Effector memory CD4-positive, alpha-beta T cell (primary cell): ENCODE results near the gene STOM.

ENCODE experiments used
- DNase-seq, 3 donors: peaks; one replicate each; pipeline ENCODE4 v3.0.0-alpha.2; 2020
- H3K27ac ChIP-seq: 2 replicates; pipeline ENCODE4 v1.7.0; 2013; ENCODE audit warnings: mild to moderate bottlenecking, low read length, moderate library complexity; ENCODE audit not compliant: insufficient read depth, poor library complexity, severe bottlenecking
- H3K27me3 ChIP-seq: replicated peaks from 2 replicates; pipeline ENCODE4 v1.7.0; 2013; ENCODE audit warnings: mild to moderate bottlenecking, low read length; ENCODE audit not compliant: insufficient read depth, control insufficient read depth, poor library complexity, severe bottlenecking
- H3K36me3 ChIP-seq: 2 replicates; pipeline ENCODE4 v1.7.0; 2013; ENCODE audit warnings: mild to moderate bottlenecking, low read length, moderate library complexity; ENCODE audit not compliant: control insufficient read depth, insufficient read depth
- H3K4me1 ChIP-seq: 2 replicates; pipeline ENCODE4 v1.7.0; 2013; ENCODE audit warnings: low read length, mild to moderate bottlenecking; ENCODE audit not compliant: control insufficient read depth, insufficient read depth, poor library complexity, severe bottlenecking
- H3K4me3 ChIP-seq: 2 replicates; pipeline ENCODE4 v1.7.0; 2013; ENCODE audit warnings: low read length, low read depth, mild to moderate bottlenecking; ENCODE audit not compliant: insufficient read depth, poor library complexity, severe bottlenecking
- H3K9me3 ChIP-seq: 2 replicates; pipeline ENCODE4 v1.7.0; 2013; ENCODE audit warnings: mild to moderate bottlenecking, low read length, moderate library complexity; ENCODE audit not compliant: control insufficient read depth

STOM gene

GRCh38 chr9:121362813-121363621, 7.0 kb downstream of the STOM start:
- Histone ChIP-seq H3K4me3 (no peak overlapping the region), H3K4me1 (no peaks in the 10 kb centered on the region), H3K27ac (no peak overlapping the region), H3K9me3 (no peaks in the 10 kb centered on the region), H3K27me3 (no peaks in the 10 kb centered on the region), H3K36me3 (no peaks in the 10 kb centered on the region)
- no peak for DNase-seq

GRCh38 chr9:121360601-121361374, 9.3 kb downstream of the STOM start:
- H3K27me3 ChIP-seq, result no peaks in the 10 kb centered on the region
- no peak overlapping the region for H3K4me3 ChIP-seq
- DNase-seq, result no peak
- H3K27ac ChIP-seq, result no peak overlapping the region
- H3K36me3 ChIP-seq, result no peaks in the 10 kb centered on the region
- H3K9me3 ChIP-seq, result no peaks in the 10 kb centered on the region
- H3K4me1 ChIP-seq, result no peaks in the 10 kb centered on the region

GRCh38 chr9:121359351-121360294, 10.4 kb downstream of the STOM start:
- H3K4me3 ChIP-seq, result no peak overlapping the region
- peak overlapping the region; percentile 15 for H3K27ac ChIP-seq
- no peaks in the 10 kb centered on the region for H3K36me3 ChIP-seq
- no peaks in the 10 kb centered on the region for H3K4me1 ChIP-seq
- H3K9me3 ChIP-seq, result no peaks in the 10 kb centered on the region
- DNase-seq, result no peak
- no peaks in the 10 kb centered on the region for H3K27me3 ChIP-seq

DNA sequence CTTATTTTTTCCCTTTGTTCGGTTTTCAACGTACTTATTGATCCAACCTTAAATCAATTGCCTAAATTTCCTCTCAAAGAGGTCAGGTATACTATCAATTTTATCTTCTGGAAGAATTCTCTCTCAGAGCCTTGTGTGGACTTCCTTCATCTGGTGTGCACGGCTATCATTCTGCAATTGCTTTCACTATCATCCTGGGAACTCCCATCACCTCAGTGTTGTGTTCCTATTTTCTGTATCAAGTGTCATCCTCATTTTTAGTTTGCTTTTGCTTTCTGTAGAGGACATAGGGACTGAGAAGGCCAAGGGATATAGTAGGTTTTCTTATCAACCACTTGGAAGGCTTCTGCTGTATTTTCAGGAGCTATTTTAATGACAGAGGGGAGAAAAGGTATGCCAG, 11.3 kb downstream of the STOM start:
- no peak overlapping the region for H3K4me3 ChIP-seq
- H3K9me3 ChIP-seq, result no peaks in the 10 kb centered on the region
- no peaks in the 10 kb centered on the region for H3K4me1 ChIP-seq
- peak overlapping the region; percentile 15 for H3K27ac ChIP-seq
- H3K27me3 ChIP-seq, result no peaks in the 10 kb centered on the region
- DNase-seq, result no peak
- no peaks in the 10 kb centered on the region for H3K36me3 ChIP-seq

DNA sequence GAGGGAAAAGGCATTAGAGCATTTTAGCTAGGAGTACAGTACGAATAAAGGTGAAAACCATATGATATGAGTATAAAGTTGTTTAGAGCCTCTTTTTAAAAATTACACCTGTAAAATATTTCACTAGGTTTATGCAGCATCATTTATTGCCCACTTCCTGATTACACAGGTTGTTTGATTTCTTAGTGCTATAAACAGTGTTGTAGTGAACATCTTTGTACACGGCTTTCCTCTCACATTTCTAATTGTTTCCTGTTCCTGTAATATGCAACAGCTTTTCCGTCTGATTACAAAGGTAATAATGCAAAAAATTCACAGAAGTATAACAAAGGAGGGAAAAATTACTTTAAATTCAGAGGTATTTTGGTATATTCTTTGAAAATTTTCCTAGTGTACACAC, 13.0 kb downstream of the STOM start:
- Histone ChIP-seq H3K36me3 (no peaks in the 10 kb centered on the region), H3K4me3 (no peak overlapping the region), H3K27me3 (no peaks in the 10 kb centered on the region), H3K9me3 (no peaks in the 10 kb centered on the region), H3K27ac (no peak overlapping the region), H3K4me1 (no peaks in the 10 kb centered on the region)
- no peak for DNase-seq

GRCh38 chr9:121354762-121355161, 15.3 kb downstream of the STOM start:
- Histone ChIP-seq H3K27me3 (no peaks in the 10 kb centered on the region), H3K9me3 (no peaks in the 10 kb centered on the region), H3K27ac (no peak overlapping the region), H3K4me1 (no peaks in the 10 kb centered on the region), H3K4me3 (no peak overlapping the region), H3K36me3 (no peaks in the 10 kb centered on the region)
- no peak for DNase-seq

DNA sequence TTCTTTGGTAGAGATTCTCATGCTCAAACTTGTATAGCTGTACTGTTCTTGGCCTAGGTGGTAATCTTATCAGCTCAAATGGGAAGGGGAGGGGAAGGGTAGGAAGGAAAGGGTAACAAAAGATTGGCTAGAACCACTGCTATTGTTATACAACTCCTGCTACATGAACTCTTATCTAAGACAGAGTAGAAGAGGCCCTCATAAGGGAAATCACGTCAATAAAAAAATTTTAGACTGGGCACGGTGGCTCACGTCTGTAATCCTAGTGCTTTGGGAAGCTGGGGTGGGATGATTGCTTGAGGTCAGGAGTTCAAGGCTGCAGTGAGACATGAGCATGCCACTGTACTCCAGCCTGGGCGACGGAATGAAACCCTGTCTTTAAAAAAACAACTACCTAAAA, 15.9 kb downstream of the STOM start:
- Histone ChIP-seq H3K4me3 (no peak overlapping the region), H3K36me3 (peaks cover under 1% of the 10 kb centered on the region), H3K4me1 (no peaks in the 10 kb centered on the region), H3K9me3 (no peaks in the 10 kb centered on the region), H3K27me3 (no peaks in the 10 kb centered on the region), H3K27ac (peak overlapping the region; percentile 40)
- DNase-seq, result no peak

DNA sequence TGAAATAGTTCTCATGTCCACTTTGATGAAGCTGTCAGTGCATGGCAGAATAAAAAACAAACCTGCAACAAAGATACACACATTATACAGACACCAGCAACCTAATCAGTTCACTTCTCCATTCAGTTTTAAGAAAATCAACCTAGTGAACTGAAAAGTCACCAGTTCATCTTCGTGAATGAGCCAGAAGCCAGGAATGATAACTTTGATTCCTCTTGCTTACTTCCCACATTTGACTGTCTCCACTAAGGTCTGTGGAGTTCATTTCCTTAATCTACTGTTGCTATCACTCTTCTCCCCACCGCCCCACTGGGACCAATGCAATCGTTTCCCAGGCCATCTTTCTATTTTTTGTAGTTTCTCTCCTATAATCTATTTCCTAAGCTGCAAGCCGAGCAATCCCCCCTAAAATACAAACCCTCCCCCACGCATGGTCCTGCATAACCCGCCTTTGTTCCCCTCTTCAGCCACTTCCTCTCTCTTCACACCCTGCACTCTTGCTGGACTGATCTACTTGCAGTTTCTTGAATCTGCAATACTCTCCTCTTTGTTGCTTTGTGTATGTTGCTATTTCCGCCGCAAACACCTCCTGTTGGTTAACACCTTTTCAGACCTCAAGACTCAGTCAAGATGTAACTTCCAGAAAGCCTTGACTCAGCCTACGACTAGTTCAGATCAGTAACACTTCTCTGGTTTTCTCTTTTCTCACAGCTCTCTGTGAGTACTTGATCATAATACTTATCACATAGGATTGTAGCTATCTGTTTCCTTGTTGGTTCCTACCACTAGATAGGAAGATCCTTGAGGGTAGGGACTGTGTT, 16.6 kb downstream of the STOM start:
- Histone ChIP-seq H3K4me1 (no peaks in the 10 kb centered on the region), H3K9me3 (no peaks in the 10 kb centered on the region), H3K27ac (peak overlapping the region; percentile 40), H3K36me3 (peaks cover 7% of the 10 kb centered on the region), H3K4me3 (no peak overlapping the region), H3K27me3 (no peaks in the 10 kb centered on the region)
- peak; percentile 50 to 59 (median 51) for DNase-seq

DNA sequence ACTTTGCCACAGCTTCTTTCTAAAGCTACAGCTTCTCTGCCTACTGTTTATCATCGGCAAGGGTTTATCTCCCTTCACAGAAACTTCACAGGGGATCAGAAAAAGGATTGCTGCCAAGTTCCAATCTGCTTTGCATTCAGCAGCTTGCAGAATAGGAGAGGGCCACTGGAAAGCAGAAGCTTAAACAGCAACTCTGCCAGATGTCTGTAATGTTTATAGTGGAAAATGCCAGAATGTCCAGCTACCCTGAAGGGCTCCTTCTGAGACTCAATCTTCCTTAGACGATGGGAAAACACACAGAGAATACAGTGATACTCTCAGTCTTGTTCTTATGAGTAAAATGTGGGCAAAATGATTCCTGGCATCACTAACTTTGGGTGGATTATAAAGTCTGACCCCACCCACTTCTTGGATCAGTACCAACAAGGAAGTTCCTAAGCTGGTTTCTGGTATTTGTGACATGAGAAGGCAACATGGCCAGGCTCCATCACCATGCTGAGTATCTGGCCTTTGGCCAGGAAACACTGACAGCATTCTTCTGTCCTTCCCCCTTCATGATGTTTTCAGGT, 19.0 kb downstream of the STOM start:
- Histone ChIP-seq H3K27ac (no peak overlapping the region), H3K27me3 (no peaks in the 10 kb centered on the region), H3K4me3 (no peak overlapping the region), H3K36me3 (peaks cover 28% of the 10 kb centered on the region), H3K4me1 (no peaks in the 10 kb centered on the region), H3K9me3 (no peaks in the 10 kb centered on the region)
- DNase-seq, result no peak
